GOT3 (cell line): Measurements from ENCODE around the gene NTM.
"Not testable (repeated sequence)": the region's sequence is repeated elsewhere in the genome, so short reads cannot be mapped to it uniquely, and the experiment has no call there.

ENCODE experiments used
- DNase-seq: peaks from one replicate; lab custom pipeline; 2025; ENCODE audit warnings: mixed read lengths; lab: John Stamatoyannopoulos, UW

The NTM gene

GRCh38 chr11:132358573-132358953 lies 988.1 kb downstream of the NTM start:
- no peak for DNase-seq

- no peak for DNase-seq
Measured at GRCh38 chr11:132361011-132361550, 990.7 kb downstream of the NTM start.

- DNase-seq = no peak
Measured at GRCh38 chr11:132365650-132366049, 995.2 kb downstream of the NTM start.

GRCh38 chr11:132367293-132367692 lies 996.9 kb downstream of the NTM start:
- no peak for DNase-seq

GRCh38 chr11:132370114-132370513 lies 999.7 kb downstream of the NTM start:
- DNase-seq = not testable (repeated sequence)

- DNase-seq = no peak
Measured at GRCh38 chr11:132373405-132374143, 1003.2 kb downstream of the NTM start.

GRCh38 chr11:132379540-132379939 lies 1009.1 kb downstream of the NTM start:
- no peak for DNase-seq
